ENCODE results near the gene MAPKBP1. TPM values are rescaled to one million over a fixed set of nuclear protein-coding genes. Genes with fewer than 3 reads are reported as not detected.

The MAPKBP1 gene
- total and polyA plus RNA-seq, 2 of the 13 experiments (the other 11 are each of a cell fraction or from before 2014, with no cell fraction given) = 3.0 to 7.3 TPM

DNA sequence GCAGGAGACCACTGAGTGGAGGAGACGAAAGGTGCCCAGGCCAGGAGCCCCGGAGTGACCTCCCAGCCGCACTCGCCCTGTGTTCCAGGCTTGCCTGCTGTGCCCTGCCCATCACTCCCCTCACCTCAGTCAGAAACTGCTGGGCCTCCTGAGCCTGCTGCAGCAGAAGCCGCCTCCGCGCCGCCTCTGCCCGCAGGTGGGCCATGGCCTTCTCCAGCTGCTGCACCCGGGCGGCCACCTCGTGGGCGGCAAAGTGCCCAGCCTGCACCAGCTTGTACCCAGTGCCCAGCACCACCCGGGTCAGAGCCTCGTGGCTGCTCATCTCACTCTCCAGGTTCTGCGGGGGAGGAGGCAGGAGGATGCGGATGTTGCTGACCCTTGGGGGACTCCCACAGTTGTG lies 82.0 kb downstream of the MAPKBP1 start:
- Histone ChIP-seq H2AFZ (ENCODE audit: low read length) (no peak overlapping the region), H3K9ac (ENCODE audit: insufficient read depth, low read depth, low read length) (no peak overlapping the region), H3K4me3 (replicated peaks in 1 of 3; ENCODE audit: insufficient read depth in 1 of 3, low read depth in 2 of 3, low read length in 3 of 3) (no peak overlapping the region), H3K9me3 (ENCODE audit: low read length) (no peaks in the 10 kb centered on the region), H4K20me1 (ENCODE audit: insufficient read depth, low read length) (no peaks in the 10 kb centered on the region), H3K27ac (ENCODE audit: extremely low read length, insufficient read depth, low read length) (no peak overlapping the region), H3K27me3 (ENCODE audit: control insufficient read depth in 1 of 2, insufficient read depth in 2 of 2, low read length in 2 of 2) (peaks cover 9 to 39% of the 10 kb centered on the region in 2 experiments; a peak in 4 of 5 replicates), H3K36me3 (replicated peaks in 1 of 2; ENCODE audit: control insufficient read depth in 1 of 2, insufficient read depth in 2 of 2, low read length in 2 of 2) (no peaks in the 10 kb centered on the region), H3K4me2 (ENCODE audit: low read depth, low read length) (no peak overlapping the region), H3K4me1 (ENCODE audit: insufficient read depth, low read length) (peaks cover 29% of the 10 kb centered on the region), H3K79me2 (ENCODE audit: insufficient read depth, low read length) (no peaks in the 10 kb centered on the region)
- FAIRE-seq (no peak), DNase-seq (ENCODE audit: low spot score) (no peak), ATAC-seq (no peak)
- ChIA-PET CTCF (ENCODE audit: low intra/inter-chr PET ratio, low total read pairs) (no interaction called here), POLR2A (no interaction called here)
- intact Hi-C loops (cut with micrococcal nuclease; ENCODE audit: unreplicated experiment) = no loop called here
- in situ Hi-C loops (cut with HindIII; ENCODE audit: extremely low pct_ligation_motif_present, low pct_unique_long_range_greater_than_20kb) = no loop called here
- no TSS peak for BruUV-seq (replicated peaks)
- 65% methylated on average over 11 of the region's 17 CpGs for WGBS (ENCODE audit: low lambda C conversion rate)
- TF ChIP-seq ZNF83 (CRISPR knock-in tag; IDR thresholded peaks at IDR 0.05; ENCODE audit: borderline replicate concordance) (no peak), HDAC6 (IDR thresholded peaks at IDR 0.05; ENCODE audit: low read depth, low read length) (no peak), RBFOX2 (IDR thresholded peaks at IDR 0.05; ENCODE audit: low read depth, low read length) (no peak), ZNF569 (CRISPR knock-in tag; IDR thresholded peaks at IDR 0.05; ENCODE audit: borderline replicate concordance) (no peak), SKI (IDR thresholded peaks at IDR 0.05; ENCODE audit: partially characterized antibody) (no peak), SMAD1 (CRISPR knock-in tag; IDR thresholded peaks at IDR 0.05; ENCODE audit: borderline replicate concordance, low read depth) (no peak), SOX13 (IDR thresholded peaks at IDR 0.05) (no peak), SOX13 (CRISPR knock-in tag; conservative IDR thresholded peaks at IDR 0.05 in 1 of 2, IDR thresholded peaks at IDR 0.05 in 1 of 2) (no peak), CBX1 (IDR thresholded peaks at IDR 0.05; ENCODE audit: low read depth) (no peak)
- TF ChIP-seq, protein P1, sequence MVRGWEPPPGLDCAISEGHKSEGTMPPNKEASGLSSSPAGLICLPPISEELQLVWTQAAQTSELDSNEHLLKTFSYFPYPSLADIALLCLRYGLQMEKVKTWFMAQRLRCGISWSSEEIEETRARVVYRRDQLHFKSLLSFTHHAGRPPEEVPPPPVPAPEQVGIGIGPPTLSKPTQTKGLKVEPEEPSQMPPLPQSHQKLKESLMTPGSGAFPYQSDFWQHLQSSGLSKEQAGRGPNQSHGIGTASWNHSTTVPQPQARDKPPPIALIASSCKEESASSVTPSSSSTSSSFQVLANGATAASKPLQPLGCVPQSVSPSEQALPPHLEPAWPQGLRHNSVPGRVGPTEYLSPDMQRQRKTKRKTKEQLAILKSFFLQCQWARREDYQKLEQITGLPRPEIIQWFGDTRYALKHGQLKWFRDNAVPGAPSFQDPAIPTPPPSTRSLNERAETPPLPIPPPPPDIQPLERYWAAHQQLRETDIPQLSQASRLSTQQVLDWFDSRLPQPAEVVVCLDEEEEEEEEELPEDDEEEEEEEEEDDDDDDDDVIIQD (CRISPR knock-in tag; IDR thresholded peaks at IDR 0.05; ENCODE audit: low read depth) = no peak
- TF ChIP-seq, protein P2, sequence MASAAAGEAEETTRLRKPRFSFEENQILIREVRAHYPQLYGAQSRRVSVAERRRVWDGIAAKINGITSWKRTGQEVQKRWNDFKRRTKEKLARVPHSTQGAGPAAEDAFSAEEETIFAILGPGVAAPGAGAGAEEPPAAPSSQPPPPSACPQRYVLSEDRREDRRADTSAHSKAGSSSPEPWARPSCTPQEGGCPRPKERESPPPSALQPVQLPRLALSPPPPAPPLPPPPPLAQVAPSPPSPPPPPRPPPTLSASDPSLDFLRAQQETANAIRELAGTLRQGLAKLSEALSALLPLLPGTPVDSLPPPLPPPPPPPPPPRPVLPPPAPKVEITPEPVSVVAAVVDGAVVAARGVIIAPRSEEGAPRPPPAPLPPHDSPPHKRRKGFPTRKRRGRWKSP (CRISPR knock-in tag; IDR thresholded peaks at IDR 0.05) = no peak
- TF ChIP-seq, protein P3, sequence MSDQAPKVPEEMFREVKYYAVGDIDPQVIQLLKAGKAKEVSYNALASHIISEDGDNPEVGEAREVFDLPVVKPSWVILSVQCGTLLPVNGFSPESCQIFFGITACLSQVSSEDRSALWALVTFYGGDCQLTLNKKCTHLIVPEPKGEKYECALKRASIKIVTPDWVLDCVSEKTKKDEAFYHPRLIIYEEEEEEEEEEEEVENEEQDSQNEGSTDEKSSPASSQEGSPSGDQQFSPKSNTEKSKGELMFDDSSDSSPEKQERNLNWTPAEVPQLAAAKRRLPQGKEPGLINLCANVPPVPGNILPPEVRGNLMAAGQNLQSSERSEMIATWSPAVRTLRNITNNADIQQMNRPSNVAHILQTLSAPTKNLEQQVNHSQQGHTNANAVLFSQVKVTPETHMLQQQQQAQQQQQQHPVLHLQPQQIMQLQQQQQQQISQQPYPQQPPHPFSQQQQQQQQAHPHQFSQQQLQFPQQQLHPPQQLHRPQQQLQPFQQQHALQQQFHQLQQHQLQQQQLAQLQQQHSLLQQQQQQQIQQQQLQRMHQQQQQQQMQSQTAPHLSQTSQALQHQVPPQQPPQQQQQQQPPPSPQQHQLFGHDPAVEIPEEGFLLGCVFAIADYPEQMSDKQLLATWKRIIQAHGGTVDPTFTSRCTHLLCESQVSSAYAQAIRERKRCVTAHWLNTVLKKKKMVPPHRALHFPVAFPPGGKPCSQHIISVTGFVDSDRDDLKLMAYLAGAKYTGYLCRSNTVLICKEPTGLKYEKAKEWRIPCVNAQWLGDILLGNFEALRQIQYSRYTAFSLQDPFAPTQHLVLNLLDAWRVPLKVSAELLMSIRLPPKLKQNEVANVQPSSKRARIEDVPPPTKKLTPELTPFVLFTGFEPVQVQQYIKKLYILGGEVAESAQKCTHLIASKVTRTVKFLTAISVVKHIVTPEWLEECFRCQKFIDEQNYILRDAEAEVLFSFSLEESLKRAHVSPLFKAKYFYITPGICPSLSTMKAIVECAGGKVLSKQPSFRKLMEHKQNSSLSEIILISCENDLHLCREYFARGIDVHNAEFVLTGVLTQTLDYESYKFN (CRISPR knock-in tag; conservative IDR thresholded peaks at IDR 0.05) = no peak
- TF ChIP-seq, protein P4, sequence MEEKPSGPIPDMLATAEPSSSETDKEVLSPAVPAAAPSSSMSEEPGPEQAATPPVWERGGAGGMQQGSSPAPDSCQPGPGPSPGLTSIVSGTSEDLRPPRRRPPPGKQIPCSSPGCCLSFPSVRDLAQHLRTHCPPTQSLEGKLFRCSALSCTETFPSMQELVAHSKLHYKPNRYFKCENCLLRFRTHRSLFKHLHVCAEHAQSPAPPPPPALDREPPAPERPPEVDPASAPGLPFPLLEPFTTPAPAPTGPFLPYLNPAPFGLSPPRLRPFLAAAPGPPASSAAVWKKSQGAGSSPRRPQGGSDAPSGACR (CRISPR knock-in tag; IDR thresholded peaks at IDR 0.05) = no peak
